Glomerular endothelial cell (primary cell): Measurements from ENCODE around the gene SPEM3. TPM values are rescaled to one million over a fixed set of nuclear protein-coding genes. Genes with fewer than 3 reads are reported as not detected.

Experiments
- DNase-seq: peaks from one replicate; pipeline ENCODE4 v3.0.0-alpha.2; 2011; ENCODE audit warnings: low read depth, low spot score; ENCODE audit errors: extremely low read depth
- total RNA-seq: library from RNA; depleted of rRNA; stranded (reverse); fragments of >200 nt; gene quantifications from 2 replicates; pipeline ENCODE4 v1.2.3, GENCODE V29; 2015

SPEM3 gene
- total RNA-seq, 1 donor from 2014 or later, result not detected

- no peak for DNase-seq
These were observed 25.0 kb upstream of the SPEM3 start for GRCh38 chr17:7403727-7403976.

DNA sequence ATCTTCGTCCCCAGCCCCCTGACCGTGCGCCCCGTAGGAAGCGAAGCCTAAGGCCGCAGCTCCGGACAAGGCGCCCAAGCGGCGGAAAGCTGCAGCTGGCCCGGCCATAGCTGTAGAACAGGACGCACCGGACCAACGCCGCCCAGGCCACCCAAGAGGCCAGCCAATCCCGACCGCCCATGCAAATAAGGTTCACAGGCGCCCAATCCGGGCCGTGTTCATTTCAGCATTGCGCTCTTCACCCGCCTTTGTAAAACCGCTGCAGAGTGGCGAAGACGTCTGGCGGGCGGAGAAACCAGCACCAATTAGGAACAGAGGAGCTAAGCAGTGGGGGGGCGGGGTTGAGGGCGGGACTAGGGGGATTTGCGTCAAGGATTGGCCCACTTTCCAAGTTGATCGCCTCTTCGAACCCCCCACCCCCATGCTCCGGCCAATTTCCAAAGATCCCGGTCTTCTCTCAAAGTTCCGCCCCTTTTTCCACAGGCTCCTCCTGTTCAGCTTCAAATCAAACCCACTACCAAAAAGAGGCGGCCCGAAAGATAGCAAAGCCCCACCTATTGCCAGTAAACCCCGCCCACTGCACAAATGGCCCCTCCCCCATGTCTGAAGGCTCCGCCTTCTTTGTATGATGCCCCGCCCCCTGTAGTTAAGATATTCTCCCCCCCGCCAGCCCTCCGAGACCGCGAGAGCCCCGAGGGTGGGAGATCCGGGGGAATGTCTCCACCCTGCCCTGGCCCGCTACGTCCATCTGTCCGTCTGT, 24.5 kb upstream of the SPEM3 start, which contains the start of gene TMEM256:
TSS of gene TMEM256 (minus strand) at position 121 of the 760 bp plus-strand sequence. CDS start at position 108, 13 bp downstream.
- peak; percentile 93 for DNase-seq

DNA sequence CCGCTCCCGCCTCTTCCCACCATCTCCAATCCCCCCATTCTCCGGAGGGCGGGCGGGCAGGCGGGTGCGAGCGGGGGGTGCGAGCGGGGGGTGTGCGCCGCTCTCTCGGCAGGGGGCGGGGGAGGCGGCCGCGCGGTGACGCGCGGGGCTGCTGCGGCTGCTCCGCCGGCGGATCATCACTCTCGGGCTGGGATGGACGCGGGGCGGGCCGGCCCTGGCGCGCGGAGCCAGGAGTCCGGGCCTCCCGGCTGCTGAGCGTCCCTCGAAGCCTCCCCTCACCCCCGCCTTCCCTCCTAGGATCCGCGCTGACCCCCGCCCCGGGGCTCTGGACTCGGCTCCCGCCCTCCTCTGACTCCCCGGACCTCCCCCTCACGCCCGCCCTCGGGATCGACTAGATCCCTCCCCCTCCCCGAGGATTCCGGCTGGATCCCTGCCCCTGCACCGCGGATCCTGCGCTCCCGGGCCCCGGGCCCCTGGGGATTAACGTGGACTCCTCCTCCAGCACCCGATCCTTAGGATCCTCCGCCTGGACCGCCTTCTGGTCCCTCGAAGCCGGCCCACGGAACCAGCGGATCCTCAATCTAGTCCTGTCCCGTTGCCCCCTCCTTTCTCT, 23.8 kb upstream of the SPEM3 start:
- DNase-seq, result no peak

DNA sequence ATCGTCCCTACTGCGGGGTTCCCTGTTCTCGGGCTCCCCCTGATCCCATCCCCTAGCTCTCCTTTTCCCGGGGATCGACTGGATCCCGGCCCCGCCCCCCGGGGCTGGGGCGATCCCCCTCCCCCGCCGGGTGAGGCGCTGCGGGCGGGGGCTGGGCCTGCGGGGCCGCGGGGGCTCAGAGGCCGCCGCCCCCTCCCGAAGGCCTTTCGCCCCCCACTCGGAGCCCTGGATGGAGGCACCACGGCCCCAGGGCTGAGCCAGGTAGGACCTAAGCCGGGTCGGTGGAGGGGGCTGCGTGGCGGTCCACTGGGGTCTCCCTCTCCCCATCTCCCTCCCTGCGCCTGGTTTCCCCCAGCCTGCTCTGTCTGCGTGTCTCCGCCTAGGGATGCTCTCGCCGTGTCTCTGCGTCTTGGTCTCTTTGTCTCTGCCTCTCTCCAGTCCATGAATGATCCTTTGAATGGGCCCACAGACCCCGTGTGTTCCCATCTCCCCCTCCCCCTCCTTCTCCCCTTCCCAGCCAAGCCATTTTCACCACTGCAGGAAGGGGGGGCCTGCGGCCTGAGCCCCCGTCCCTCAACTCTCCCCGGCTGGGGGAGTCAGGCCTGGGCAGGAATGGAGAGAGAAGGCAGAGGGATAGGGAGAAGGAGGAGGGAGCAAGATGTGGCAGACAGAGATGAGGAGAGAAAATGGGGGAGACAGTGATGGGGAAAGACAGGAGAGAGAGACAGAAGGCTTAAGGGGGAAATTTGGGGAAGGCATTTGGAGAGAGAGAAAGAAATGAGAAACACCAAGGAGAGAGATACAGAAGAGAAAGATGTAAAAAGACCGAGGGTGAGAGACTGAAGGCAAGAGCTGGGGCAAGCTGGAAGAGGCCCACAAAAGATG, 23.1 kb upstream of the SPEM3 start:
- DNase-seq, result no peak

- DNase-seq, result no peak
These were observed 22.3 kb upstream of the SPEM3 start for GRCh38 chr17:7406235-7406825.

DNA sequence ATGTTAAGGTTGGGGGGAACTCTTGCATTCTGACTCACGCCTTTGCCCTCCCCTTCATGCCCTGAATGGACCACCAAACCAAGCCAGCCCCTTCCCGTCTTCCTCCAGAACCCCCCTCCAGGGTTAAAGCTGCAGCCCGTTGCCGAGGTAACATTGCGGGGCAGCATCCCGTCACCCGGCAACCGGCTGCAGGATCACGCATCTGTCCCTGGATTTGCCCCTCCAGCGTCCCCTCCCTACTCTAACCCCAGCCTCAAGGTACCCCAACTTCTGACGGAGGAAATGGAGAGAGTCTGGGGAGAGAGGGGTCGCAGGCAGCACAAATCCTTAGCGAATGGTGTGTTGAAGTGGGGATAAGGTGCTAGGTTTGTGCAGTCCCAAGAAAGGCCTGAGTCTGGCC, 21.6 kb upstream of the SPEM3 start:
- no peak for DNase-seq

DNA sequence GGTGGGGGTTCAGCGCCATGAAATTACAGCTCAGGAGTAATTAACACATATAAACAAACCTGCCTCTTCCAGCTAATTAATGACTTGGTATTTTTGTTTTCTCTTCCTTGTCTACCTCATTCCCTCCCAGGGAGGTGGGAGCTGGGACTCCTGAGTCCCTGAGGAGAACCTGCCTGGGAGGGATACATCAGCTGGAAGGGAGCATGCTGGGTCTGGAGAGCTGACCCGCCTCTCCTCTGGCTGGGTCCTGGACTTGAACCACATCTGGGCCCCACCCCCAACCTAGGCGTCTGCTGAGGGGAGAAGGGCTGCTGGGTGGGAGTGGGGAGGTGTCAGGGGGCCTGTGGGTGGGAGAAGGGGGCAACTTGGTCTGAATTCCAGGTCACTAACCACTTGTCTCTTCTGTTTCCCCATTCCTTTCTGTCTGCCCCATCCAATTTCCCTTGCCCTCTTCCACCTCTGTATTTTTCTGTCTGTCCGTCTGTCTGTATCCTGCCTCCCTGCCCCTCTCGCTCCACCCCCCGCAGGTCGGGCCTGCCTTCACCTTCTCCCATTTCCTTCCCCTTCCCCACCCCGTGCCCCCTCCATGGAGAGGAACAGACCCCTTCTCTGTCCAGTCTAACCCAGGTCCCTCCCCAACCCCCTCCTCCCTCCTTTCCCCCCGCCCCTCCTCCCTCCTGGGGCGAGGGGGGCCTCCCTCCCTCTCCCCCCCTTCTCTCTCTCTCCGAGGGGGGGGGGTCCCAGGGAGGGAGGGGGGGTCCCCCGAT, 21.0 kb upstream of the SPEM3 start, which contains the start of gene NLGN2:
TSS of gene NLGN2 (plus strand) at position 361 of the 767 bp plus-strand sequence. CDS start 411 bp downstream, outside the sequence.
- DNase-seq, result no peak

DNA sequence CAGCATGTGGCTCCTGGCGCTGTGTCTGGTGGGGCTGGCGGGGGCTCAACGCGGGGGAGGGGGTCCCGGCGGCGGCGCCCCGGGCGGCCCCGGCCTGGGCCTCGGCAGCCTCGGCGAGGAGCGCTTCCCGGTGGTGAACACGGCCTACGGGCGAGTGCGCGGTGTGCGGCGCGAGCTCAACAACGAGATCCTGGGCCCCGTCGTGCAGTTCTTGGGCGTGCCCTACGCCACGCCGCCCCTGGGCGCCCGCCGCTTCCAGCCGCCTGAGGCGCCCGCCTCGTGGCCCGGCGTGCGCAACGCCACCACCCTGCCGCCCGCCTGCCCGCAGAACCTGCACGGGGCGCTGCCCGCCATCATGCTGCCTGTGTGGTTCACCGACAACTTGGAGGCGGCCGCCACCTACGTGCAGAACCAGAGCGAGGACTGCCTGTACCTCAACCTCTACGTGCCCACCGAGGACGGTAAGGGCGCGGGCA, 20.4 kb upstream of the SPEM3 start:
- no peak for DNase-seq

- no peak for DNase-seq
These were observed 19.8 kb upstream of the SPEM3 start for GRCh38 chr17:7408863-7409262.

DNA sequence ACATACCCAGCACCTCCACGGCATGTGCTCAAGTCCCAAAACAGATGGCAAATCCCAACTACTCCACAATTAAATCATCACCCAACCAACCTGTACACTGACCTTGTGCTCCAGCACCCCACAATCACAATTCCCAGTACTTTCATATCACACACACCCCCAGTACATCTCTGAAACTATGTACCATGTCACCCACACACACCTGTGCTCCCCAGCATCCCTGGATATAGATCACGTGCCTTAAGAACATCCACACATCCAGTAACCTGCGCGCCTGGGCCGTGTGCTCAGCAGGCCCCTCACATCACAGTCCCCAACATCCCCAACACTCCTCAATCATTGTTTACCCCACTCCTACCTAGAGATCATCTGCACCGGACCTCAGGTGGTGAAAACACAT, 18.9 kb upstream of the SPEM3 start:
- DNase-seq, result no peak

GRCh38 chr17:7410634-7411426, 17.8 kb upstream of the SPEM3 start:
- no peak for DNase-seq

- DNase-seq, result no peak
These were observed 17.3 kb upstream of the SPEM3 start for GRCh38 chr17:7411427-7411750.

GRCh38 chr17:7413346-7413985, 15.2 kb upstream of the SPEM3 start:
- DNase-seq, result no peak

DNA sequence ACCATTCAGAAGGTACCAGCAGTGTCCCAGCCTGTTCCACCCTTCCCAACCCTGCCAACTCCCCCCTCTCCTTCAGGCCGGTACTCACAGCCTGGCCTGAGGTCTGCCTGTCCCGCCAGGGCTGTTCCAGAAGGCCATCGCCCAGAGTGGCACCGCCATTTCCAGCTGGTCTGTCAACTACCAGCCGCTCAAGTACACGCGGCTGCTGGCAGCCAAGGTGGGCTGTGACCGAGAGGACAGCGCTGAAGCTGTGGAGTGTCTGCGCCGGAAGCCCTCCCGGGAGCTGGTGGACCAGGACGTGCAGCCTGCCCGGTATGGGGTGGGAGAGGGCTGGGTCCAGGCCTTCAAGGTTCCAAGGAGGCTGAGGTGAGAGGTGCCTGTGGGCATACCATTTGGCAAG, 13.8 kb upstream of the SPEM3 start:
- no peak for DNase-seq

DNA sequence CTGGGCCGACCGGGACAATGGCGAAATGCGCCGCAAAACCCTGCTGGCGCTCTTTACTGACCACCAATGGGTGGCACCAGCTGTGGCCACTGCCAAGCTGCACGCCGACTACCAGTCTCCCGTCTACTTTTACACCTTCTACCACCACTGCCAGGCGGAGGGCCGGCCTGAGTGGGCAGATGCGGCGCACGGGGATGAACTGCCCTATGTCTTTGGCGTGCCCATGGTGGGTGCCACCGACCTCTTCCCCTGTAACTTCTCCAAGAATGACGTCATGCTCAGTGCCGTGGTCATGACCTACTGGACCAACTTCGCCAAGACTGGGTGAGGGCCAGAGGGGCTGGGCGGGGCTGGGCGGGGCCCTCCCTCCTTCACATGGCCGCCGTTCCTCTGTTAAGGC, 12.9 kb upstream of the SPEM3 start:
- DNase-seq, result no peak

DNA sequence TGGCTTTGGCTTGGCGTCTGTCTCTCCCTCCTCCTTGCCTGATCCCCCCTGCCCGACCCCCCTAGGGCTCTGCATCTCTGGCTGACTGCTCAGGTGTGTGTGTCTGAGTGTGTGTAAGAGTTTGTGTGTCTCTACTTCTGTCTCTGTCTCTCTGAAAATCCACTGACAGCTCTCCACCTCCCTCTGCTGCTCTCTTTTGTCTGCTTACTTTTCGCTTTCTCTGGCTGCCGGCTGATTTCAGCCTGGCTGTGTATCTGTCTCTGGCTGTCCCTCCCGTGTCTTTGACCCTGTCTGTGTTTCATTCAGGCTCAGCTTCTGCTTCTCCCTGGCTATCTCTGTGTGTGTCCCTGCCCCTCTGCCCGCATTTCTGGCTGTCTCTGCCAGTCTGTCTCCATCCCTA, 12.3 kb upstream of the SPEM3 start:
- no peak for DNase-seq

- DNase-seq, result no peak
These were observed 11.5 kb upstream of the SPEM3 start for GRCh38 chr17:7417056-7417655.

DNA sequence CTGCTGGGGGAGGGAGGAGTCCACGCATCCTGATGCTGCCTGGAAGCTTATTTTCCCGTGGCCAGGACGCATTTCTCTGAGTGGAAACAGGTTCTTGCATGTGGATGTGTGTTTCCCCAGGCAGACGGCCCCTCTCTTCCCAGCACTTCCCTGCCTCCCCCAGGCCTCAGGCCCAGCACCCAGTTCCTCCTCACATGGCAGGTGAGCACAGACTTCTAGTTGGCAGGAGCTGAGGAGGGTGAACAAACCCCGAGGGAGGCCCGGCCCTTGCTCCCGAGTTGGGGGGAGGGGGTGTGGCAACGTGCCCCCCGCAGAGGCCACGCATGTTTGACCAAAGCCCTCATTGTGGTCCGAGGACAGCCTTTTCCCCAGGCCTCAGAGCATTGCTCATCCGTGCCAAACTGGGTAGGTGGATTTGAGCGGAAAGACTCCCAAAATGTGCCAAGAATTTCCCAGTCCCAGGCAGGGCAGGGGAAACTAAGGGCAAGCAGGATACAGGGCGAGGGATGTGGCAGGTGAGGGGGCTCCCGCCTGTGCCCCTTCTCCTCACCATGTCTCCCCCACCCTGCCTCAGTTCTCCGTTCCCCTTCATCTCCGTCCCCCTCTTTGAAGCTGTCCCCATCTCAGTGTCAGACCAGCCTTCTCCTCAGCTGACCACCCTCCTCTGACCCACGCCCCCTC, 10.0 kb upstream of the SPEM3 start:
- DNase-seq, result no peak
